NCI-H128 (cell line): ENCODE results near the gene TEFM.
"Not testable (repeated sequence)": the region's sequence is repeated elsewhere in the genome, so short reads cannot be mapped to it uniquely, and the experiment has no call there.

ENCODE experiments used
- DNase-seq: peaks from one replicate; lab custom pipeline; 2025; ENCODE audit not compliant: unreplicated experiment; lab: John Stamatoyannopoulos, UW

Gene TEFM

DNA sequence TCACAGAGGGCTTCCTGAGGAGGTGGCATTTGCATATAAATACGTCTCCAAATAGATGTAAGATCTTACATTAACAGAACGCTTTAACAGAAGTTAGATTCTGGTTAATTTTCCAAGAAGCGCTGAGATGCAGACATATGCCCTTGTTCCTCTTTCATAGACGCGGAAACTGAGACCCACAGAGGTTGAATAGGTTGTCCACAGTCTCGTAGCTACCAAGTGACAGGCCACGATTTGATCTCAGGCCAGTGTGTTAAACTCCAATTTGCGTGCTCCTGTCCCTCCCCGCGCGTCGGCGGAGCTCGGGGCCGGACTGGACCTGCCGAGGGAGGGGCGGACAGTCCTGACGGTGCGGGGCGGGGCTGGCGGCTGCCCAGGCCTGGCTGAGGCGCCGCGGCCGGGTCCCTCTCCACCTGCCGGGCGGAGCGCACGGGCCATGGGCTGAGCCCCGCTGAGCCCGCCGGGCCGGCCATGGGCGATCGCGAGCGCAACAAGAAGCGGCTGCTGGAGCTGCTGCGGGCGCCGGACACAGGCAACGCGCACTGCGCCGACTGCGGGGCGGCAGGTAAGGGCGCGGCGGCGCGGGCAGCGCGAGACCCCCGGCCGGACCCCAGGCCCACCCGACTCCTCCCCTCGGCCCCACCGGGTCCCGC lies 15.6 kb upstream of the TEFM start, which contains the start of gene ADAP2:
Gene ADAP2, plus strand, starts transcription at position 402 of the 653 bp plus-strand sequence. Its CDS starts 70 bp downstream, at position 472.
- DNase-seq, result no peak

DNA sequence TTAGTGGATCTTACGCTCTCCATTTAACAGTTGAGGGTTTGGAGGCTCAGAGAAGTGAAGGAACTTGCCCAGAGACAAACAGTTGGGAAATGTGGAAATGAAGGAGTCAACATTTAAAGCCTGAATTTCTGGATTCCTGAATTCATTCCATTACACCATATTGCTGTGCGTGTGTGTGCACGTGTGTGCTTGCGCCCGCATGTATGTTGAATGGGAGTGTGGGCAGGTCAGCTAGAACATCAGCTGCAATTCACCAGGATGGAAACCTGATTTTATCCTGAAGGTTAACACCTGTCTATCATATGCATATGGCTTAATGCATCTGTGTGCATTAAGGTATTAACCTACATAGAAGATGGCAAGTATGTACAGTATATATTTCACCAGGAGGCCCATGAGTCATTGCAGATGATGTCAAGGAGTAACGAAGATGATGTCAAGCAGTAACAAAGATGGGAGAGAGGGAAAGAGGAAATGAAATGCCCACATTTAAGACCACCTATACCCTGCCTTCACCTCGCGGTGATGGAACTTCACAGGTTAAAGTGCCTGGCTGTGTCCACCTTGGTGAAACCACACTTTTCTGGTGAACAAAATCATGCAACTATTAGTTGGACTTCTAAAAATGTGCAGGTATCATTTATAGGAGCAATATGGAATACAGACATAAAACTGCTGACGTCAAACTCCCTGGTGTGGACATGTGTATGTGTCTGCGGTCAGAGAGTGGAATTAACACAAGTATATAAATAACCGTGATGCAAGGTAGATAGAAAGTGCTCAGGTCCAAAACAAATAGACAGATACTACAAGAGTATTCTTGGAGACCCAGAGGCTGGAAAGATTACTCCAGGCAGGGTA lies 14.9 kb upstream of the TEFM start:
- no peak for DNase-seq

DNA sequence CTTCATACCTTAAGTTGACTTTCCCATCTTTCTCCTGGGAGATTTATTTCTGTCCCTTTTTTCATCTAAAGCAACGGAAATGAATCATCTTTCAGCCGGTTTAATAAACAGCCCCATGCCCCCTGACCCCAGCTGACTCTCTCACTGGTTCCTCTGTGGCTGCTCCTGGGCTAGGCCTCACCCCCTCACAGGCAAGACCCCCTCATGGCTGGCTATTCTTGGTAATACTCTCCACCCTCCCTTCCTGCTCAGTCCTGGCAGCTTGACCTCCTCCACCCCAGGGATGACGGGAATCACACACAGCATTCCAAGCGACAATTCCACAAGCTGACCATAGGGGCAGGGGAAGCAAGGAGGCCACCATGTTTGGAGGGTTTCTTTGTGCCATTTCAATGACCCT lies 14.2 kb upstream of the TEFM start:
- no peak for DNase-seq

DNA sequence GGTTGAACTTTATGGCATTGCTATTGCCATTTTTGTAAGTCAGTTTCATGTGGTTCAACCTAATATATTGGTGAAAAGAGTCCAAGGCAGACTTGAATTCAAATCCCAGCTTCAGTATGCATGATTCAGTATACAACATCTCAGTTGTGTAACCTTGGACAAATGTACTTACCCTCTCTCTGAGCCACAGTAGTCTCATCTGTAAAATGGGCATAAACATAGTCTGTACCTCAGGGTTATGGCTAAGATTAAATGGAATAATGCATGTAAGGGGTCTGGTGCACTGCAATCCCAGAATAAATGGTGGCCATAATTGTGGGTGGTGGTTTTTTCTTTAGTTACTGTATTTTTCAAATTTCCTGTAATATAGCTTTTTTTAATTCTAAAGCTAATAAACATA lies 11.0 kb upstream of the TEFM start:
- no peak for DNase-seq

DNA sequence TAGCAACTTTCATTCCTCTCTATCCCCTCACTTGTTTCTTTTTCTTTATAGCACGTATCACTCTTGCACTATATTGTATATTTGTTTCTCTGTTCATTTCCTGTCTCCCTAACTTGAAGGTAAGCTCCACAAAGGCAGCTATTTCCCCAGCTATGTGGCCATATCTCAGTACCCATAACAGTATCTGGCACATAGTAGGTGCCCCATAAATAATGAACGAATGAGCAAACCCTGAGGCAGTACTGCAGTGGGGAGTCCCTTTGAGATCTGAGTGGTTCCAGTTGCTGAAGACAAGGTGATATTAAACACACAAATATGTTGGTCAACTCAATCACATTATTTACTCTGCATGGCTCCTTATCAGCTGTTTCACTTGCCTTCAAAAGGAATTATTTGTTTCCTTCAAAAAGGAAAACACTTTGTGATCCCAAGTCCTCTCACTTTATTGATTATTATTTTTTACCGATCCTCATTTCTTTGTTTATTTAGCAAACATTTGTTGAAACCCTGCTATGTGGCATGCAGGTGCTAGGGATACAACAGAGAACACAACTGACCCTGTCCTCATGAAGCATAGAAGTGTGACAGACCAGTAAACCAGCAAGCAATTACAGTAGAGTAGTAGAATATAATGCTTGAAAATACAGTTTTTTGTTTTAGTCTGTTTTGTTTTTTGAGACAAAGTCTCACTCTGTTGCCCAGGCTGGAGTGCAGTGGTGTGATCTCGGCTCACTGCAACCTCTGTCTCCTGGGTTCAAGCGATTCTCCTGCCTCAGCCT lies 10.0 kb upstream of the TEFM start:
- no peak for DNase-seq

DNA sequence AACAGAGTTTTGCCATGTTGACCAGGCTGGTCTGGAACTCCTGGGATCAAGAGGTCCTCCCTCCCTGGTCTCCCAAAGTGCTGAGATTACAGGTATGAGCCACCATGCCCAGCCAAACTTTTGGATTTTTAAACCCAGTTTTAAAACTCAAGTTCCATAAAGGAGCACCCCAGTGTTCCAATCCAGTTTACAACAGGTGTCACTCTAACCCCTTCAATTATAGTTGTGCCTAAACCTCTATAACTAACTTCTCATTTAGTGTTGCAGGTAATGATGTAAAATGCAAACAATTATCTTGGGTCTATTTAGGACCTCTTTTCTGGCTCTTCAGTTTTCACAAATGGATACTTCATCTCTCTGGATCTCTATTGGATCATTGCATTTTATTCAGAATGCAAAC lies 7.9 kb upstream of the TEFM start:
- DNase-seq, result no peak

DNA sequence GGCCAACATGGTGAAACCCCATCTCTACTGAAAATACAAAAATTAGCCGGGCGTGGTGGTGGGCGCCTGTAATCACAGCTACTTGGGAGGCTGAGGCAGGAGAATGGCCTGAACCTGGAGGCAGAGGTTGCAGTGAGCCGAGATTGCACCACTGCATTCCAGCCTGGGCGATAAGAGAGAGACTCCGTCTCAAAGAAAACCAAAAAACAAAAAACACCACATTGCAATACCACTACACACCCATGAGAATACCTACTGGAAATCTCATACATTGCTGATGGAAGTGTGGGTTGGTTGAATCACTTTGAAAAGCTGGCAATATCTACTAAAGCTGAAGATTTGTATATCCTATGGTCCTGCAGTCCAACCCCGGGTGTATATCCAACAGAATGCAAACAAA lies 4.1 kb upstream of the TEFM start:
- not testable (repeated sequence) for DNase-seq

DNA sequence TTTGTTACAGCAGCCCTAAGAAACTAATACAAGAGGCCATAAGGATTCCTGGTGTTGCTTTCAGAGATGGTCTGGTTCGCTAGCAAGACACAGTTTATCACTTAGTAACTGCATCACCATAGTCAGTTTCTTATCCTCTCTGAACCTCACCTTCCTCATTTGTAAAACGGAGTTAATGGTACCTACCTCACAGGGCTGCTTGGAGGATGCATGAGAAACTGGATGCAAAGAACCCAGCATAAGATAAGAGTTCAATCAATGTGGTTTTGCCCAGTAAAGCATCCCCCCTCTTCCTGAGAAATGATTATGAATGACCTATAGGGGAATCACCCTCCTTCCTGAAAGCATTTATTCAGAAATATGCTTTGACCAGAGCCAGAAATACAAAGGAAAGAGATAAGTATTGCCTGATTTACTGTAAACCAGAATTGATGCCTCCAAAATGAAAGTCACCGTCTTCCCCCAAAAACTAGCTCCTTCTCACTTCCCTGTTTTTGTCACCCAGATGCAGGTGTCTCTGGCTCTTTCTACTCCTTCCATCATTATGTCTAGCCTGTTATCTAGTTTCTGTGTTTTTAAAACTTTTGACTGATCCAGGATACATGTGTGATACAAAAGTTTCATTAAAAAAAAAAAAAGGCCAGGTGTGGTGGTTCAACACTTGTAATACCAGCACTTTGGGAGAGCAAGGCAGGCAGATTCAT lies 2.8 kb upstream of the TEFM start:
- DNase-seq, result no peak

DNA sequence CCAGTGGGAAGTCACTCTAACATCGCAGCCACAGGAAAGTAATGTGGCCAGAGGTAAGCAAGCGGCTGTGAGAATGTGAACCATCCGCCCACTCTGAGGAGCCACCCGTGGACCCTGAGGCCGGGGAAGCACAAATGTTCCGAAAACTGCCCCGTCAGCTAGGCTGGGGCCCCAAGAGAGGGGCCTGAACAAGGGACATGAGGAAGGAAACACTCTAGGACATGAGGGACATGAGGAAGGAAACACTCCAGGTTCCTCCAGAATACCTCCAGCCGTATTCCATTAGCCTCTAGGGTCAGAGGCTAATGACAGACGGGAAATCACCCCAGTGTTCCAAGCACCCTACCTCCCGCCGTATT lies 317 bp downstream of the TEFM start:
- DNase-seq, result no peak

DNA sequence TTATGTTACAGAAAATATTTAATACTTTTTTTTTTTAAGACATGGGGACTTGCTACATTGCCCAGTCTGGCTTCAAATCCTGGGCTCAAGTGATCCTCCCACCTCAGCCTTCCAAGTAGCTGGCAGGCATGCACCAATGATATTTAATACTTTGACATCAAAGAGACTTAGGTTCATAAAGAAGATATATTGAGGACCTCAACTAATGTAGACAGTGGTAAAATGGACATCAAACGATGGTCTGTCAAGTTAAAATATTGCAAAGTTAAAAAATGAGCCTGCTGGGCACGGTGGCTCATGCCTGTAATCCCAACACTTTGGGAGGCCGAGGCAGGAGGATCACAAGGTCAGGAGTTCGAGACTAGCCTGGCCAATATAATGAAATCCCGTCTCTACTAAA lies 8.7 kb downstream of the TEFM start:
- DNase-seq, result no peak

DNA sequence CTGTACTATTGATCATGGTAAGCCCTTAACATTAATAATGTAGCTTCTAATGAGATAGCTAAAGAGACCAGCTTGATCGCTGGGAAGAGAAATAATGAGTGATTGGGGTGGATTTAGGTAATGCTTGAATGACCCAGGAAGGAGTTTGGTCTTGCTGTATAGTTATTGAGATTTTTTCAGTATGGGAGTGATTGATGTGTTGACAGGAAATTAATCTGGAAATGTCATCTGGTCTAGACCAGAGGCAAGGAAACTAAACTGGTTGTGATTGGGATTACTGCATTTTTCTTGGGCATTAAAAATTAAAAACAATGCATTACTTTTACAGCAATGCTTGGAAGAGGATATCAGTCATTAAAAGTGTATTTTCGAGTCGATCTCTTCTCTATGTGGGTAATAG lies 11.8 kb downstream of the TEFM start:
- DNase-seq, result no peak

DNA sequence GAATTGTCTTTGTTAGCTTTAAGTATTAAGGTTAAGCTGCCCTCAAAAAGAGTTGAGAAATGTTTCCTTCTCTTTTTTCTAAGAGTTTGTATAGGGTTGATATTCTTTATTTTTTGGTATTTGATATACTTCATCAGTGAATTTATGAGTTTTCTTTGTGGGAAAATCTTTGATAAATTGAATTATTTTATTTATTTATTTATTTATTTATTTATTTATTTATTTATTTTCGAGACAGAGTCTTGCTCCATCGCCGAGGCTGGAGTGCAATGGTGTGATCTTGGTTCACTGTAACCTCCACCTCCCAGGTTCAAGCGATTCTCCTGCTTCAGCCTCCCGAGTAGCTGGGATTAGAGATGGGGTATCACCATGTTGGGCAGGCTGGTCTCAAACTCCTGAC lies 19.9 kb downstream of the TEFM start:
- DNase-seq, result no peak

DNA sequence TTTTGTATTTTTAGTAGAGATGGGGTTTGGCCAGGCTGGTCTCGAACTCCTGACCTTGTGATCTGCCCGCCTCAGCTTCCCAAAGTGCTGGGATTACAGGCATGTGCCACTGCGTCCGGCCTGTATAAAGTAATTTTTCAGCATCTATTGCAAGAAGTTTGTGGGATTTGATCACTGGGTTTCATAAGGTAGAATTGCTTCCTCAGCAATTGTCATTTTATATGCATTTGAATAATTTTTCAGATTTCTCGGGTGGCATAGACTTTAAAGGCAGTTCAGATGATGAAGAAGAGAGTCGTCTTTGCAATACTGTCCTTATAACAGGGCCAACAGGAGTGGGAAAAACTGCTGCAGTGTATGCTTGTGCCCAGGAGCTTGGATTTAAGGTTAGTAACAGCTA lies 37.0 kb downstream of the TEFM start:
- DNase-seq, result no peak

DNA sequence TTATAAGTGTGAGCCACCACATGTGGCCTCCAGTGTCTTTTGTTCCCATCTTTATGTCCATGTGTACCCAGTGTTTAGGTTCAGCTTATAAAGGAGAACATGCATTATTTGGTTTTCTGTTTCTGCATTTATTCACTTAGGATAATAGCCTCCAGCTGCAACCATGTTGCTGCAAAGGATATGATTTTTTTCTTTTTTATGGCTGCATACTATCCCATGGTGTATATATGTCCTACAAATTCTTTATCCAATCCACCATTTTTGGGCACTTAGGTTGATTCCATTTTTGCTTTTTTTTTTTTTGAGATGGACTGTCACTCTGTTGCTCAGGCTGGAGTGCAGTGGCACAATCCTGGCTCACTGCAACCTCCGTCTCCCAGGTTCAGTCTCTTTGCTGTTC lies 41.4 kb downstream of the TEFM start:
- DNase-seq, result no peak

DNA sequence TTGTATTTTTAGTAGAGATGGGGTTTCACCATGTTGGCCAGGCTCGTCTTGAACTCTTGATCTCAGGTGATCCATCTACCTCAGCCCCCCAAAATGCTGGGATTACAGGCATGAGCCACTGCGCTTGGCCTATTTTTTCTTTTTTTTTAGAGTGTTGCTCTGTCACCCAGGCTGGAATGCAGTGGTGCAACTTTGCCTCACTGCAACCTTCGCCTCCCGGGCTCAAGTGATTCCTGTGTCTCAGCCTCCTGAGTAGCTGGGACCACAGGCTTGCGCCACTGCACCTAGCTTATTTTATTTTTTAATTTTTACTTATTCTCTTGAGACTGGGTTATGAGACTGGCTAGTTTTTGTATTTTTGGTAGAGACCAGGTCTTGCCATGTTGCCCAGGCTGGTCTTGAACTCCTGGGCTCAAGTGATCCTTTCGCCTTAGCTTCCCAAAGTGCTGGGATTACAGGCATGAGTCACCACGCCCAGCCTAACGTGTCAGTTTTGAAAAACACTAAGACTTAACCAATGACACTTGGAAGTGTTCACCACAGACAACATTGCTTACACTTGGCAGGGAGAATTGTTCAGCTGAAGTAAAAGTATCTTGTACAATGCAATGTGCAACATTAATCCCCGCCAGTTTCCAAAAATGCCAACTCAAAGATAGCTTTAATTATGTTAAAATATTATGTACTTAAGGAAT lies 47.3 kb downstream of the TEFM start:
- DNase-seq, result no peak

DNA sequence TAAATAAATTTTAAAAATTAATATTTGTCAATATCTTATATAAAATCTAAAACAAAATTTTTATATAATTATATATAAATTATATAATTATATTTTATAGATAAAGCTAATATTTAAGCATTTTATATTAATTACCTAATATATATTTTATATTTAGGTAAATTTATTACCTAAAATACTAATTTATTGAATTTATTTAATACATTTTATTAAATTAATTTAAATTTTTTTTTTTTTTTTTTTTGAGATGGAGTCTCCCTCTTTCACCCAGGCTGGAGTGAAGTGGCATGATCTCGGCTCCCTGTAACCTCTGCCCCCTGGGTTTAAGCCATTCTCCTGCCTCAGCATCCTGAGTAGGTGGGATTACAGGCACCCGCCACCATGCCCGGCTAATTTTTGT lies 51.9 kb downstream of the TEFM start:
- no peak for DNase-seq
